K562 (cell line): ENCODE results near the gene DAB1. TPM values are rescaled to one million over a fixed set of nuclear protein-coding genes. Genes with fewer than 3 reads are reported as not detected.
A peak's percentile ranks its signal among the peaks of the same experiment; 100 is the strongest.

Source experiments
- ATAC-seq: fragments of 200-7000 bp; cut with Tn5 transposase; 3 replicates; pipeline ENCODE4 v1.9.1; 2020; ENCODE audit warnings: moderate library complexity
- BruUV-seq: library from RNA; stranded (reverse); fragments of 400-500 nt; replicated peaks from 2 replicates; lab custom pipeline; 2021; lab: Mats Ljungman, UMichigan
- CTCF ChIA-PET: fragments of 300-600 bp; formaldehyde crosslinking; extraction: SDS; loops from one replicate; lab custom pipeline; 2021; ENCODE audit warnings: low intra/inter-chr PET ratio; lab: Yijun Ruan, JAX
- POLR2A ChIA-PET: fragments of 300-600, 350-650 bp; sonication (Branson Sonifier 250); formaldehyde crosslinking; extraction: SDS; loops from one replicate; lab custom pipeline; 2021; ENCODE audit warnings: antibody characterized with exemption, inconsistent platforms; lab: Yijun Ruan, JAX
- DNase-seq, 4 experiments: peaks; one replicate each; pipeline versions ENCODE4 v3.0.0 to v3.0.0-alpha.2; 2011 to 2018; ENCODE audit warnings: low spot score in 3 of 4, mixed read lengths in 3 of 4; ENCODE audit errors: extremely low read depth in 1 of 4
- FAIRE-seq: peaks from 2 replicates; lab custom pipeline; 2011; peaks lifted over from hg19 to GRCh38; lab: Jason Lieb, UNC
- H2AFZ ChIP-seq: 2 replicates; pipeline ENCODE4 v1.6.0; 2011; ENCODE audit warnings: low read depth, low read length, control low read depth, inconsistent platforms
- H3K27ac ChIP-seq: fragments of 200-600 bp; 3 replicates; pipeline ENCODE4 v1.8.0; 2011; ENCODE audit warnings: low read depth, mild to moderate bottlenecking, control low read depth, inconsistent platforms, low read length, moderate library complexity, mixed read lengths; ENCODE audit errors: extremely low read depth
- H3K27me3 ChIP-seq, 2 experiments: fragments of 300-600 bp in 1 of 2; 2 replicates in 1 of 2; 3 replicates in 1 of 2; pipeline versions ENCODE4 v1.6.0 to v1.8.0; 2011; ENCODE audit warnings: inconsistent platforms in 2 of 2, low read length in 2 of 2, mild to moderate bottlenecking in 1 of 2, mixed read lengths in 1 of 2, moderate library complexity in 1 of 2; ENCODE audit not compliant: control insufficient read depth in 2 of 2, insufficient read depth in 2 of 2
- H3K36me3 ChIP-seq: fragments of 300-600 bp; 3 replicates; pipeline ENCODE4 v1.8.0; 2011; ENCODE audit warnings: mild to moderate bottlenecking, low read length, inconsistent platforms; ENCODE audit not compliant: control insufficient read depth, insufficient read depth
- H3K4me1 ChIP-seq, 2 experiments: fragments of 200-600 bp in 1 of 2; replicated peaks in 1 of 2; 2 replicates in 1 of 2; 3 replicates in 1 of 2; pipeline versions ENCODE4 v1.5.1 to v1.8.0; 2011; ENCODE audit warnings: inconsistent platforms in 2 of 2, low read length in 2 of 2, mild to moderate bottlenecking in 1 of 2, mixed read lengths in 1 of 2, moderate library complexity in 1 of 2; ENCODE audit not compliant: control insufficient read depth in 2 of 2, insufficient read depth in 2 of 2
- H3K4me2 ChIP-seq: 2 replicates; pipeline ENCODE4 v1.6.1; 2011; ENCODE audit warnings: low read length, control low read depth, inconsistent platforms, mixed read lengths; ENCODE audit not compliant: insufficient read depth
- H3K4me3 ChIP-seq: fragments of 200-600 bp; sonication (generic), shearing (Covaris generic); 2 replicates; pipeline ENCODE4 v1.5.1; 2016; ENCODE audit warnings: control low read depth, inconsistent platforms
- H3K79me2 ChIP-seq: fragments of 200-600 bp; 3 replicates; pipeline ENCODE4 v1.8.0; 2011; ENCODE audit warnings: low read length, inconsistent platforms; ENCODE audit not compliant: control insufficient read depth, insufficient read depth
- H3K9ac ChIP-seq, 2 experiments: 2 replicates each; pipeline versions ENCODE4 v1.6.0 to v1.6.1; 2011; ENCODE audit warnings: low read depth in 2 of 2, low read length in 2 of 2, control low read depth in 1 of 2, inconsistent platforms in 1 of 2, mild to moderate bottlenecking in 1 of 2, mixed read lengths in 1 of 2; ENCODE audit not compliant: insufficient read depth in 1 of 2
- H3K9me1 ChIP-seq: one replicate; pipeline ENCODE4 v1.6.0; 2011; ENCODE audit warnings: inconsistent platforms, mild to moderate bottlenecking, low read length, moderate library complexity; ENCODE audit not compliant: control insufficient read depth, insufficient read depth
- H3K9me3 ChIP-seq: replicated peaks from 2 replicates; pipeline ENCODE4 v1.5.1; 2011; ENCODE audit warnings: low read depth, low read length, inconsistent platforms; ENCODE audit not compliant: control insufficient read depth, insufficient read depth
- H4K20me1 ChIP-seq: replicated peaks from 2 replicates; pipeline ENCODE4 v1.6.1; 2011; ENCODE audit warnings: low read length, inconsistent platforms, mixed read lengths; ENCODE audit not compliant: control insufficient read depth, insufficient read depth
- C11orf30 ChIP-seq: fragments of 450-650 bp; IDR thresholded peaks from 2 replicates; pipeline ENCODE4 v1.6.1; 2016; ENCODE audit warnings: low read depth, mild to moderate bottlenecking
- CBX3 ChIP-seq, 2 experiments: IDR thresholded peaks; 1 replicate in 1 of 2; 2 replicates in 1 of 2; pipeline ENCODE4 v1.6.1; 2012; ENCODE audit warnings: inconsistent platforms in 2 of 2, low read length in 2 of 2, borderline replicate concordance in 1 of 2, control low read depth in 1 of 2
- COPS2 ChIP-seq: fragments of 450-650 bp; conservative IDR thresholded peaks from 2 replicates; pipeline ENCODE4 v1.6.1; 2016; ENCODE audit warnings: mild to moderate bottlenecking, moderate library complexity
- CREB5 ChIP-seq: fragments of 250-450 bp; sonication (Bioruptor Pico); IDR thresholded peaks from 2 replicates; pipeline ENCODE4 v1.5.0; 2020; ENCODE audit warnings: mild to moderate bottlenecking
- EHMT2 ChIP-seq: fragments of 450-650 bp; IDR thresholded peaks from 2 replicates; pipeline ENCODE4 v1.6.1; 2018; ENCODE audit warnings: antibody characterized with exemption
- HDAC2 ChIP-seq: fragments of 450-650 bp; IDR thresholded peaks from 2 replicates; pipeline ENCODE4 v1.6.1; 2016; ENCODE audit warnings: mild to moderate bottlenecking
- PTBP1 ChIP-seq: fragments of 200-400 bp; formaldehyde crosslinking; IDR thresholded peaks from 2 replicates; pipeline ENCODE4 v1.6.1; 2017; ENCODE audit warnings: low read depth, low read length
- RBM39 ChIP-seq: fragments of 200-400 bp; formaldehyde crosslinking; optimal IDR thresholded peaks from 2 replicates; pipeline ENCODE3; 2018; ENCODE audit warnings: low read depth, low read length
- SAFB2 ChIP-seq: fragments of 200-400 bp; formaldehyde crosslinking; IDR thresholded peaks from 2 replicates; pipeline ENCODE4 v1.6.1; 2018; ENCODE audit warnings: borderline replicate concordance, low read length, low read depth, moderate library complexity; ENCODE audit not compliant: severe bottlenecking
- ZNF316 ChIP-seq: fragments of 450-650 bp; IDR thresholded peaks from 2 replicates; pipeline ENCODE4 v1.6.1; 2016
- ZNF347 ChIP-seq: fragments of 450-650 bp; formaldehyde crosslinking; IDR thresholded peaks from 2 replicates; pipeline ENCODE4 v1.4.0; 2020; ENCODE audit warnings: low read depth, mild to moderate bottlenecking, moderate library complexity
- WGBS: fragments of 100-300 bp; shearing (Covaris generic); methylation state at CpG from one replicate; pipeline ENCODE4 v1.1.6; 2016; ENCODE audit warnings: low coverage, mixed read lengths; ENCODE audit not compliant: insufficient coverage; ENCODE audit errors: missing lambda C conversion rate; 5-methylcytosine and 5-hydroxymethylcytosine counted together
- in situ Hi-C: fragments of 300-500 bp; cut with MboI; formaldehyde crosslinking; loops from 4 replicates; pipeline ENCODE4 v1.15.0; 2018; ENCODE audit warnings: inconsistent platforms, mixed read lengths
- intact Hi-C: fragments of 100-400 bp; cut with micrococcal nuclease; formaldehyde crosslinking; loops from 2 replicates; pipeline ENCODE4 v1.14.2; 2022
- polyA plus RNA-seq, 8 experiments: library from polyadenylated mRNA; depleted of rRNA in 4 of 8; stranded (reverse) in 5 of 8; unstranded in 3 of 8; fragments of >200 nt; fragmentation: Nextera tagmentation in 2 of 8; fragmentation: Illumina TruSeq in 1 of 8; extraction: Ambion mirVana in 2 of 8; extraction: Trizol in 1 of 8; gene quantifications; 2 replicates each; pipeline versions ENCODE4 v1.2.1 to v1.2.3, GENCODE V29; 2011 to 2014; ENCODE audit warnings: inconsistent platforms in 1 of 8, missing spikeins in 1 of 8
- total RNA-seq, 7 experiments: library from RNA; depleted of rRNA in 6 of 7; stranded (reverse); fragments of >200 nt in 6 of 7; fragmentation: Illumina TruSeq in 2 of 7; extraction: Trizol in 2 of 7; gene quantifications; 2 replicates each; pipeline versions ENCODE4 v1.2.1 to v1.2.3, GENCODE V29; 2011 to 2021; ENCODE audit warnings: low replicate concordance in 1 of 7

Gene DAB1
- total and polyA plus RNA-seq, 9 of the 15 experiments (the other 6 are each of a cell fraction or from before 2014, with no cell fraction given): not detected

DNA sequence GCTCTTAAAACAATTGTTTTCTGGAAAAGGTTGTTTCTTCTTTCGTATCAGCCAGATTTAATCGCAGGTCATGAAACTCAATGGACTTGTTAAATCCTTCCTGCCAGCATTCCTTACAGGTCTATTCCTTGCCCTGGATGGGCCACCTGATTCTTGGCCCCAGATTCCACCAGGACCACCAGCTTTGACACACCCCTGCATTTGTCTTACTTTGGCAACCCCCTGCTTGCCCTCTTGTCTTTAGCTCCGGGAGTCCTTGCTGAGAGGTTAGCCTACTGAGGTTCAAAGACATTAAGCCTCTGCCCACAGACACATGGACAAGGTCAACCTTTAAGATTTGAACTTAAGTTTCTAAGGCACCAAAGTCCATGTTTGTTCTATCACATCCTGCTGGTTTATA is 27.1 kb upstream of the DAB1 start:
- ATAC-seq (no peak), DNase-seq (no peak), FAIRE-seq (no peak)
- Histone ChIP-seq H3K27me3 (no peaks in the 10 kb centered on the region), H3K79me2 (no peaks in the 10 kb centered on the region), H3K4me2 (no peak overlapping the region), H3K9ac (no peak overlapping the region), H3K4me1 (no peaks in the 10 kb centered on the region), H3K9me3 (no peaks in the 10 kb centered on the region), H2AFZ (no peak overlapping the region), H4K20me1 (no peaks in the 10 kb centered on the region; the same call in 1 of the 2 replicates), H3K27ac (no peak overlapping the region), H3K9me1 (no peaks in the 10 kb centered on the region), H3K4me3 (no peak overlapping the region), H3K36me3 (no peaks in the 10 kb centered on the region)
- 0% methylated on average over 3 of the region's 3 CpGs for WGBS
- in situ Hi-C loops (no loop called here), intact Hi-C loops (no loop called here)
- CTCF ChIA-PET: no interaction called here
- BruUV-seq: no TSS peak
- POLR2A ChIA-PET: no interaction called here
- TF ChIP-seq CREB5 (CRISPR knock-in tag) (no peak), CBX3 (IDR thresholded peaks at IDR 0.05; ENCODE audit: borderline replicate concordance in 1 of 2, low read length in 2 of 2) (no peak)

GRCh38 chr1:57447551-57447950 is 23.7 kb upstream of the DAB1 start:
- TF ChIP-seq EHMT2 (no peak), RBM39 (no peak), SAFB2 (no peak), HDAC2 (no peak), C11orf30 (no peak), ZNF316 (no peak), COPS2 (no peak), PTBP1 (no peak), ZNF347 (CRISPR knock-in tag) (no peak)
- H3K9me1 ChIP-seq: no peaks in the 10 kb centered on the region
- no peak for FAIRE-seq
- no peaks in the 10 kb centered on the region for H3K4me1 ChIP-seq
- DNase-seq: peak in 1 of 4 experiments; percentile 14
- H3K9ac ChIP-seq: no peak overlapping the region
- no peaks in the 10 kb centered on the region for H3K36me3 ChIP-seq
- in situ Hi-C loops: no loop called here
- no peak overlapping the region for H3K4me3 ChIP-seq
- H3K4me2 ChIP-seq: no peak overlapping the region
- intact Hi-C loops: no loop called here
- WGBS: 0% methylated on average over 3 of the region's 3 CpGs
- H3K79me2 ChIP-seq: no peaks in the 10 kb centered on the region
- no peaks in the 10 kb centered on the region for H3K27me3 ChIP-seq
- ChIA-PET CTCF (no interaction called here), POLR2A (no interaction called here)
- no peak overlapping the region for H2AFZ ChIP-seq
- H4K20me1 ChIP-seq: no peaks in the 10 kb centered on the region
- no TSS peak for BruUV-seq
- H3K9me3 ChIP-seq: no peaks in the 10 kb centered on the region
- ATAC-seq: no peak
- no peak overlapping the region for H3K27ac ChIP-seq
